GM23338 (cell line): Measurements from ENCODE around the gene ARSB. TPM values are rescaled to one million over a fixed set of nuclear protein-coding genes. Genes with fewer than 3 reads are reported as not detected.

Experiments
- ATAC-seq: fragments of 200-7000 bp; cut with Tn5 transposase; 3 replicates; pipeline ENCODE4 v1.9.1; 2020
- DNase-seq: peaks from one replicate; pipeline ENCODE4 v3.0.0-alpha.2; 2015; ENCODE audit warnings: low spot score
- H2AFZ ChIP-seq: fragments of 200-600 bp; sonication (generic); 2 replicates; pipeline ENCODE4 v1.8.0; 2016; ENCODE audit warnings: antibody characterized with exemption, mild to moderate bottlenecking, moderate library complexity
- H3F3A ChIP-seq: fragments of 200-600 bp; sonication (generic); replicated peaks from 2 replicates; pipeline ENCODE4 v1.8.0; 2017; ENCODE audit warnings: antibody characterized with exemption, mixed run types, low read depth
- H3K27ac ChIP-seq: fragments of 200-600 bp; sonication (generic); 2 replicates; pipeline ENCODE4 v1.6.1; 2016; ENCODE audit warnings: low read depth
- H3K27me3 ChIP-seq: fragments of 200-600 bp; sonication (generic); 2 replicates; pipeline ENCODE4 v1.8.0; 2016; ENCODE audit warnings: mild to moderate bottlenecking, mixed run types, moderate library complexity; ENCODE audit not compliant: insufficient read depth
- H3K36me3 ChIP-seq: fragments of 200-600 bp; sonication (generic); 2 replicates; pipeline ENCODE4 v1.8.0; 2016; ENCODE audit warnings: mild to moderate bottlenecking; ENCODE audit not compliant: insufficient read depth
- H3K4me1 ChIP-seq: fragments of 200-600 bp; sonication (generic); 2 replicates; pipeline ENCODE4 v1.8.0; 2016; ENCODE audit warnings: mild to moderate bottlenecking, moderate library complexity; ENCODE audit not compliant: insufficient read depth
- H3K4me2 ChIP-seq: fragments of 200-600 bp; sonication (generic); 2 replicates; pipeline ENCODE4 v1.7.1; 2017; ENCODE audit warnings: mixed run types
- H3K4me3 ChIP-seq: fragments of 200-600 bp; sonication (generic); 2 replicates; pipeline ENCODE4 v1.6.1; 2016; ENCODE audit warnings: mixed run types
- H3K79me2 ChIP-seq: fragments of 200-600 bp; sonication (generic); replicated peaks from 2 replicates; pipeline ENCODE4 v1.8.0; 2017; ENCODE audit warnings: mild to moderate bottlenecking; ENCODE audit not compliant: insufficient read depth
- H3K9me2 ChIP-seq: fragments of 200-600 bp; sonication (generic); 2 replicates; pipeline ENCODE4 v1.8.0; 2017; ENCODE audit not compliant: insufficient read depth
- H4K20me1 ChIP-seq: fragments of 200-600 bp; sonication (generic); replicated peaks from 2 replicates; pipeline ENCODE4 v1.8.0; 2017; ENCODE audit warnings: mild to moderate bottlenecking; ENCODE audit not compliant: insufficient read depth
- H3K27ac Mint-ChIP-seq: 2 replicates; pipeline ENCODE4 v1.8.0; 2020; ENCODE audit warnings: inconsistent platforms, mild to moderate bottlenecking, moderate library complexity, mixed read lengths
- H3K27me3 Mint-ChIP-seq: 3 replicates; pipeline ENCODE4 v1.8.0; 2022; ENCODE audit warnings: low read depth, mild to moderate bottlenecking, moderate library complexity, mixed read lengths, inconsistent platforms; ENCODE audit not compliant: insufficient read depth, poor library complexity
- H3K36me3 Mint-ChIP-seq: 3 replicates; pipeline ENCODE4 v1.8.0; 2021; ENCODE audit warnings: low read depth, mild to moderate bottlenecking, inconsistent platforms, moderate library complexity, mixed read lengths
- H3K4me1 Mint-ChIP-seq: 3 replicates; pipeline ENCODE4 v1.8.0; 2020; ENCODE audit warnings: mild to moderate bottlenecking, inconsistent platforms, mixed read lengths
- H3K4me3 Mint-ChIP-seq: 3 replicates; pipeline ENCODE4 v1.8.0; 2021; ENCODE audit warnings: moderate library complexity, mild to moderate bottlenecking, inconsistent platforms, mixed read lengths
- H3K9me3 Mint-ChIP-seq: 3 replicates; pipeline ENCODE4 v1.8.0; 2020; ENCODE audit warnings: moderate library complexity, mild to moderate bottlenecking, inconsistent platforms, mixed read lengths
- CTCF ChIP-seq, 2 experiments: fragments of 200-600 bp in 1 of 2; sonication (generic) in 1 of 2; conservative IDR thresholded peaks; 2 replicates each; pipeline versions ENCODE4 v1.5.1 to v1.6.1; 2016 to 2017; ENCODE audit warnings: antibody characterized with exemption in 2 of 2, low read depth in 2 of 2, mild to moderate bottlenecking in 2 of 2, moderate library complexity in 1 of 2
- EZH2 ChIP-seq: fragments of 200-600 bp; sonication (generic); IDR thresholded peaks from one replicate; pipeline ENCODE4 v1.8.0; 2017; ENCODE audit warnings: antibody characterized with exemption, mild to moderate bottlenecking, low read depth; ENCODE audit not compliant: unreplicated experiment
- NANOG ChIP-seq: IDR thresholded peaks from 2 replicates; pipeline ENCODE4 v1.6.1; 2016; ENCODE audit warnings: antibody characterized with exemption, borderline replicate concordance
- STAT1 ChIP-seq: IDR thresholded peaks from one replicate; pipeline ENCODE4 v1.6.1; 2016; ENCODE audit warnings: antibody characterized with exemption; ENCODE audit not compliant: unreplicated experiment
- polyA plus RNA-seq: library from polyadenylated mRNA; unstranded; fragments of >200 nt; fragmentation: Nextera tagmentation; extraction: Ambion mirVana; gene quantifications from 2 replicates; pipeline ENCODE4 v1.2.1, GENCODE V29; 2016
- total RNA-seq: library from RNA; depleted of rRNA; stranded (reverse); fragments of >200 nt; shearing (Covaris generic); gene quantifications from 2 replicates; pipeline ENCODE4 v1.2.3, GENCODE V29; 2014
- TF ChIP-seq, protein P1 (sequence below): fragments of 250-450 bp; sonication (Bioruptor Pico); IDR thresholded peaks from 2 replicates; pipeline ENCODE4 v1.5.0; 2020; ENCODE audit warnings: mild to moderate bottlenecking, moderate library complexity
- TF ChIP-seq, protein P2 (sequence below): IDR thresholded peaks from one replicate; pipeline ENCODE4 v1.6.1; 2018; ENCODE audit warnings: antibody characterized with exemption; ENCODE audit not compliant: unreplicated experiment

The ARSB gene
- total and polyA plus RNA-seq, 2 experiments from 2014 or later, result 7.4 to 24.6 TPM

DNA sequence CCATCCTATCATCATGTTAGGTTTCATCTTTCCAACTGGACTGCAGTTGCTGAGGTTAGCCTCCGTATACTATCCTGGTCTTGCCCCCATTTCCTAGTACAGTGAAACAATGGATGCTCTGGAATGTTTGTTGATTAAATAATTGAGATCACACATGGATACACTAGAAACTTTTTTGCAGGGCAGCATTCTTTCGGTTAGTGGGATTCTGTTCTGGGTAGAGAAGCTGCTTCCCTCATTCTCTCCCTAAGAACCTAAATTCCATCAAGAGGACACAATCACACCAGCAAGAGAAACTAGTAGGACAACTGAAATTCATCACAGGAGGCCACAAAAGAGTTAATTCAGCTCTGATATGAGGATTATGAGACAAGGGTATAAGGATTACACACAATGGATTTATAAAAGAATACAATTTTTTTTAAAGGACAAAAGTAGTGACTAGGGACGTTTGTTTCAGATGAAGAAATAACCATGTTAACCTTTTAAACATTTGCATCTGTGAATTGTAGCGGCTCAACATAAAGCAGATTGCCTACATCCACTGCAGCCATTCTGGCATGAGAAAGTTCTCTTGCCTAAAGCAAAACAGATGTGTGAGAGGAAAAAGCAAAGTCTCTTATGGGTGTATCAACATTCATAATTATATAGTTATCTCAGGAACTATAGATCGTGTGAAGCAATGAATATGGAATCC lies 173.8 kb downstream of the ARSB start (continued):
- TF ChIP-seq EZH2 (no peak), STAT1 (no peak)
- TF ChIP-seq, protein P1, sequence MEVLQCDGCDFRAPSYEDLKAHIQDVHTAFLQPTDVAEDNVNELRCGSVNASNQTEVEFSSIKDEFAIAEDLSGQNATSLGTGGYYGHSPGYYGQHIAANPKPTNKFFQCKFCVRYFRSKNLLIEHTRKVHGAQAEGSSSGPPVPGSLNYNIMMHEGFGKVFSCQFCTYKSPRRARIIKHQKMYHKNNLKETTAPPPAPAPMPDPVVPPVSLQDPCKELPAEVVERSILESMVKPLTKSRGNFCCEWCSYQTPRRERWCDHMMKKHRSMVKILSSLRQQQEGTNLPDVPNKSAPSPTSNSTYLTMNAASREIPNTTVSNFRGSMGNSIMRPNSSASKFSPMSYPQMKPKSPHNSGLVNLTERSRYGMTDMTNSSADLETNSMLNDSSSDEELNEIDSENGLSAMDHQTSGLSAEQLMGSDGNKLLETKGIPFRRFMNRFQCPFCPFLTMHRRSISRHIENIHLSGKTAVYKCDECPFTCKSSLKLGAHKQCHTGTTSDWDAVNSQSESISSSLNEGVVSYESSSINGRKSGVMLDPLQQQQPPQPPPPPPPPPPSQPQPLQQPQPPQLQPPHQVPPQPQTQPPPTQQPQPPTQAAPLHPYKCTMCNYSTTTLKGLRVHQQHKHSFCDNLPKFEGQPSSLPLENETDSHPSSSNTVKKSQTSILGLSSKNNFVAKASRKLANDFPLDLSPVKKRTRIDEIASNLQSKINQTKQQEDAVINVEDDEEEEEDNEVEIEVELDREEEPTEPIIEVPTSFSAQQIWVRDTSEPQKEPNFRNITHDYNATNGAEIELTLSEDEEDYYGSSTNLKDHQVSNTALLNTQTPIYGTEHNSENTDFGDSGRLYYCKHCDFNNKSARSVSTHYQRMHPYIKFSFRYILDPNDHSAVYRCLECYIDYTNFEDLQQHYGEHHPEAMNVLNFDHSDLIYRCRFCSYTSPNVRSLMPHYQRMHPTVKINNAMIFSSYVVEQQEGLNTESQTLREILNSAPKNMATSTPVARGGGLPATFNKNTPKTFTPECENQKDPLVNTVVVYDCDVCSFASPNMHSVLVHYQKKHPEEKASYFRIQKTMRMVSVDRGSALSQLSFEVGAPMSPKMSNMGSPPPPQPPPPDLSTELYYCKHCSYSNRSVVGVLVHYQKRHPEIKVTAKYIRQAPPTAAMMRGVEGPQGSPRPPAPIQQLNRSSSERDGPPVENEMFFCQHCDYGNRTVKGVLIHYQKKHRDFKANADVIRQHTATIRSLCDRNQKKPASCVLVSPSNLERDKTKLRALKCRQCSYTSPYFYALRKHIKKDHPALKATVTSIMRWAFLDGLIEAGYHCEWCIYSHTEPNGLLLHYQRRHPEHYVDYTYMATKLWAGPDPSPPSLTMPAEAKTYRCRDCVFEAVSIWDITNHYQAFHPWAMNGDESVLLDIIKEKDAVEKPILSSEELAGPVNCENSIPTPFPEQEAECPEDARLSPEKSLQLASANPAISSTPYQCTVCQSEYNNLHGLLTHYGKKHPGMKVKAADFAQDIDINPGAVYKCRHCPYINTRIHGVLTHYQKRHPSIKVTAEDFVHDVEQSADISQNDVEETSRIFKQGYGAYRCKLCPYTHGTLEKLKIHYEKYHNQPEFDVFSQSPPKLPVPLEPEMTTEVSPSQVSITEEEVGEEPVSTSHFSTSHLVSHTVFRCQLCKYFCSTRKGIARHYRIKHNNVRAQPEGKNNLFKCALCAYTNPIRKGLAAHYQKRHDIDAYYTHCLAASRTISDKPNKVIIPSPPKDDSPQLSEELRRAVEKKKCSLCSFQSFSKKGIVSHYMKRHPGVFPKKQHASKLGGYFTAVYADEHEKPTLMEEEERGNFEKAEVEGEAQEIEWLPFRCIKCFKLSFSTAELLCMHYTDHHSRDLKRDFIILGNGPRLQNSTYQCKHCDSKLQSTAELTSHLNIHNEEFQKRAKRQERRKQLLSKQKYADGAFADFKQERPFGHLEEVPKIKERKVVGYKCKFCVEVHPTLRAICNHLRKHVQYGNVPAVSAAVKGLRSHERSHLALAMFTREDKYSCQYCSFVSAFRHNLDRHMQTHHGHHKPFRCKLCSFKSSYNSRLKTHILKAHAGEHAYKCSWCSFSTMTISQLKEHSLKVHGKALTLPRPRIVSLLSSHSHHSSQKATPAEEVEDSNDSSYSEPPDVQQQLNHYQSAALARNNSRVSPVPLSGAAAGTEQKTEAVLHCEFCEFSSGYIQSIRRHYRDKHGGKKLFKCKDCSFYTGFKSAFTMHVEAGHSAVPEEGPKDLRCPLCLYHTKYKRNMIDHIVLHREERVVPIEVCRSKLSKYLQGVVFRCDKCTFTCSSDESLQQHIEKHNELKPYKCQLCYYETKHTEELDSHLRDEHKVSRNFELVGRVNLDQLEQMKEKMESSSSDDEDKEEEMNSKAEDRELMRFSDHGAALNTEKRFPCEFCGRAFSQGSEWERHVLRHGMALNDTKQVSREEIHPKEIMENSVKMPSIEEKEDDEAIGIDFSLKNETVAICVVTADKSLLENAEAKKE (CRISPR knock-in tag), result no peak

- no peak overlapping the region for H3K4me3 Mint-ChIP-seq
- Histone ChIP-seq H3K27me3 (no peaks in the 10 kb centered on the region), H3F3A (no peaks in the 10 kb centered on the region), H3K36me3 (no peaks in the 10 kb centered on the region), H3K4me2 (no peak overlapping the region), H2AFZ (no peak overlapping the region), H3K27ac (no peak overlapping the region), H3K4me1 (peaks cover 4% of the 10 kb centered on the region; the same call in 1 of the 2 replicates), H3K4me3 (no peak overlapping the region), H4K20me1 (no peaks in the 10 kb centered on the region), H3K9me2 (no peaks in the 10 kb centered on the region), H3K79me2 (no peaks in the 10 kb centered on the region)
- H3K27ac Mint-ChIP-seq, result no peak overlapping the region
- DNase-seq (no peak), ATAC-seq (no peak)
- H3K4me1 Mint-ChIP-seq, result peaks cover 14% of the 10 kb centered on the region
- no peaks in the 10 kb centered on the region for H3K9me3 Mint-ChIP-seq
- no peaks in the 10 kb centered on the region; the same call in 2 of the 3 replicates for H3K36me3 Mint-ChIP-seq
- H3K27me3 Mint-ChIP-seq, result peaks cover 8% of the 10 kb centered on the region
- TF ChIP-seq NANOG (no peak), CTCF (conservative IDR thresholded peaks at IDR 0.05; ENCODE audit: low read depth in 2 of 2) (no peak), EZH2 (no peak)
- TF ChIP-seq, protein P2, sequence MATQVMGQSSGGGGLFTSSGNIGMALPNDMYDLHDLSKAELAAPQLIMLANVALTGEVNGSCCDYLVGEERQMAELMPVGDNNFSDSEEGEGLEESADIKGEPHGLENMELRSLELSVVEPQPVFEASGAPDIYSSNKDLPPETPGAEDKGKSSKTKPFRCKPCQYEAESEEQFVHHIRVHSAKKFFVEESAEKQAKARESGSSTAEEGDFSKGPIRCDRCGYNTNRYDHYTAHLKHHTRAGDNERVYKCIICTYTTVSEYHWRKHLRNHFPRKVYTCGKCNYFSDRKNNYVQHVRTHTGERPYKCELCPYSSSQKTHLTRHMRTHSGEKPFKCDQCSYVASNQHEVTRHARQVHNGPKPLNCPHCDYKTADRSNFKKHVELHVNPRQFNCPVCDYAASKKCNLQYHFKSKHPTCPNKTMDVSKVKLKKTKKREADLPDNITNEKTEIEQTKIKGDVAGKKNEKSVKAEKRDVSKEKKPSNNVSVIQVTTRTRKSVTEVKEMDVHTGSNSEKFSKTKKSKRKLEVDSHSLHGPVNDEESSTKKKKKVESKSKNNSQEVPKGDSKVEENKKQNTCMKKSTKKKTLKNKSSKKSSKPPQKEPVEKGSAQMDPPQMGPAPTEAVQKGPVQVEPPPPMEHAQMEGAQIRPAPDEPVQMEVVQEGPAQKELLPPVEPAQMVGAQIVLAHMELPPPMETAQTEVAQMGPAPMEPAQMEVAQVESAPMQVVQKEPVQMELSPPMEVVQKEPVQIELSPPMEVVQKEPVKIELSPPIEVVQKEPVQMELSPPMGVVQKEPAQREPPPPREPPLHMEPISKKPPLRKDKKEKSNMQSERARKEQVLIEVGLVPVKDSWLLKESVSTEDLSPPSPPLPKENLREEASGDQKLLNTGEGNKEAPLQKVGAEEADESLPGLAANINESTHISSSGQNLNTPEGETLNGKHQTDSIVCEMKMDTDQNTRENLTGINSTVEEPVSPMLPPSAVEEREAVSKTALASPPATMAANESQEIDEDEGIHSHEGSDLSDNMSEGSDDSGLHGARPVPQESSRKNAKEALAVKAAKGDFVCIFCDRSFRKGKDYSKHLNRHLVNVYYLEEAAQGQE, result no peak
Measured at GRCh38 chr5:78810098-78810920, 174.8 kb downstream of the ARSB start.
